HCT116 (cell line): ENCODE results near the gene ABHD16B. TPM values are rescaled to one million over a fixed set of nuclear protein-coding genes. Genes with fewer than 3 reads are reported as not detected.

Experiments used
- ATAC-seq: fragments of 200-7000 bp; cut with Tn5 transposase; 2 replicates; pipeline ENCODE4 v1.9.1; 2020; ENCODE audit warnings: mild to moderate bottlenecking, moderate library complexity
- BruUV-seq: library from RNA; stranded (reverse); fragments of 400-500 nt; replicated peaks from 2 replicates; lab custom pipeline; 2021; lab: Mats Ljungman, UMichigan
- CTCF ChIA-PET: fragments of 300-600 bp; sonication (Branson Sonifier 250); formaldehyde crosslinking; loops from one replicate; lab custom pipeline; 2021; ENCODE audit warnings: antibody characterized with exemption; lab: Charles Lee
- POLR2A ChIA-PET: fragments of 300-600, 350-600 bp; sonication (Branson Sonifier 250); formaldehyde crosslinking; loops from one replicate; lab custom pipeline; 2021; ENCODE audit warnings: antibody characterized with exemption; lab: Charles Lee
- RAD21 ChIA-PET, 2 experiments: fragments of 300-600 bp; sonication (Branson Sonifier 250); formaldehyde crosslinking; loops; one replicate each; lab custom pipeline; 2023; ENCODE audit warnings: low total read pairs in 2 of 2; ENCODE audit not compliant: uncharacterized antibody in 2 of 2, unreplicated experiment in 2 of 2, low non-redundant PET in 1 of 2; lab: Charles Lee
- DNase-seq: peaks from one replicate; pipeline ENCODE4 v3.0.0-alpha.2; 2010; ENCODE audit warnings: low read depth, low spot score
- H2AFZ ChIP-seq: fragments of 200-600 bp; shearing (Covaris generic), sonication (generic); 2 replicates; pipeline ENCODE4 v1.6.1; 2017; ENCODE audit warnings: low read depth, mixed run types, mixed read lengths, antibody characterized with exemption, low read length; ENCODE audit not compliant: poor library complexity, severe bottlenecking
- H3K27ac ChIP-seq: 2 replicates; pipeline ENCODE4 v1.5.1; 2012; ENCODE audit warnings: low read depth, low read length
- H3K27me3 ChIP-seq: fragments of 200-600 bp; sonication (generic); 2 replicates; pipeline ENCODE4 v1.6.1; 2016; ENCODE audit warnings: mixed run types, low read length, mixed read lengths; ENCODE audit not compliant: insufficient read depth
- H3K36me3 ChIP-seq, 2 experiments: fragments of 200-500 bp in 1 of 2; fragments of 200-600 bp in 1 of 2; sonication (Bioruptor generic) in 1 of 2; sonication (generic) in 1 of 2; 2 replicates each; pipeline versions ENCODE4 v1.5.1 to v1.6.1; 2014 to 2016; ENCODE audit warnings: low read length in 2 of 2, inconsistent platforms in 1 of 2, mixed read lengths in 1 of 2, mixed run types in 1 of 2; ENCODE audit not compliant: insufficient read depth in 2 of 2, control insufficient read depth in 1 of 2
- H3K4me1 ChIP-seq, 2 experiments: fragments of 200-600 bp in 1 of 2; sonication (generic) in 1 of 2; 2 replicates each; pipeline versions ENCODE4 v1.5.1 to v1.6.1; 2012 to 2017; ENCODE audit warnings: low read length in 2 of 2, inconsistent platforms in 1 of 2, mild to moderate bottlenecking in 1 of 2, mixed read lengths in 1 of 2, mixed run types in 1 of 2, moderate library complexity in 1 of 2; ENCODE audit not compliant: insufficient read depth in 2 of 2, control insufficient read depth in 1 of 2
- H3K4me2 ChIP-seq: fragments of 200-600 bp; sonication (generic); 2 replicates; pipeline ENCODE4 v1.6.1; 2017; ENCODE audit warnings: mixed run types, low read length, mixed read lengths
- H3K4me3 ChIP-seq, 2 experiments: fragments of 200-600 bp in 1 of 2; sonication (generic) in 1 of 2; replicated peaks in 1 of 2; 2 replicates each; pipeline ENCODE4 v1.5.1; 2011 to 2016; ENCODE audit warnings: low read length in 2 of 2, control low read depth in 1 of 2, low read depth in 1 of 2, mild to moderate bottlenecking in 1 of 2, mixed read lengths in 1 of 2, mixed run types in 1 of 2
- H3K79me2 ChIP-seq: fragments of 200-600 bp; sonication (generic); 2 replicates; pipeline ENCODE4 v1.6.1; 2017; ENCODE audit warnings: mild to moderate bottlenecking, mixed run types, low read length, moderate library complexity, mixed read lengths; ENCODE audit not compliant: insufficient read depth
- H3K9ac ChIP-seq: fragments of 200-600 bp; sonication (generic); 2 replicates; pipeline ENCODE4 v1.6.1; 2016; ENCODE audit warnings: low read length, mixed read lengths
- H3K9me2 ChIP-seq: fragments of 200-600 bp; sonication (generic), shearing (Covaris generic); 2 replicates; pipeline ENCODE4 v1.6.1; 2017; ENCODE audit warnings: mixed run types, mild to moderate bottlenecking, moderate library complexity; ENCODE audit not compliant: insufficient read depth
- H3K9me3 ChIP-seq, 2 experiments: fragments of 200-500 bp in 1 of 2; fragments of 200-600 bp in 1 of 2; sonication (Bioruptor generic) in 1 of 2; sonication (generic) in 1 of 2; 2 replicates each; pipeline ENCODE4 v1.6.1; 2014 to 2017; ENCODE audit warnings: low read length in 2 of 2, mixed read lengths in 2 of 2, inconsistent platforms in 1 of 2, low read depth in 1 of 2, mild to moderate bottlenecking in 1 of 2, mixed run types in 1 of 2, moderate library complexity in 1 of 2; ENCODE audit not compliant: control insufficient read depth in 1 of 2, insufficient read depth in 1 of 2
- H4K20me1 ChIP-seq: fragments of 200-600 bp; sonication (generic), shearing (Covaris generic); 2 replicates; pipeline ENCODE4 v1.6.1; 2017; ENCODE audit warnings: mixed run types, mild to moderate bottlenecking, moderate library complexity; ENCODE audit not compliant: insufficient read depth
- CEBPB ChIP-seq: IDR thresholded peaks from 2 replicates; pipeline ENCODE4 v1.6.1; 2012; ENCODE audit warnings: low read depth
- CTCF ChIP-seq, 3 experiments: fragments of 200-600 bp in 1 of 3; sonication (generic) in 1 of 3; IDR thresholded peaks in 2 of 3; conservative IDR thresholded peaks in 1 of 3; 2 replicates each; pipeline ENCODE4 v1.5.1; 2012 to 2017; ENCODE audit warnings: low read depth in 2 of 3, low read length in 2 of 3, antibody characterized with exemption in 1 of 3, borderline replicate concordance in 1 of 3, control low read depth in 1 of 3, mild to moderate bottlenecking in 1 of 3, mixed read lengths in 1 of 3, mixed run types in 1 of 3, moderate library complexity in 1 of 3; ENCODE audit not compliant: insufficient read depth in 1 of 3
- ELF1 ChIP-seq: IDR thresholded peaks from 2 replicates; pipeline ENCODE4 v1.6.1; 2012; ENCODE audit warnings: low read depth, borderline replicate concordance
- EZH2 ChIP-seq: fragments of 200-600 bp; sonication (generic); IDR thresholded peaks from 2 replicates; pipeline ENCODE4 v1.6.1; 2017; ENCODE audit warnings: antibody characterized with exemption, mixed run types
- EZH2phosphoT487 ChIP-seq: fragments of 200-600 bp; IDR thresholded peaks from 2 replicates; pipeline ENCODE4 v1.6.1; 2018; ENCODE audit warnings: antibody characterized with exemption, borderline replicate concordance
- JUND ChIP-seq: IDR thresholded peaks from 2 replicates; pipeline ENCODE4 v1.6.1; 2012
- POLR2A ChIP-seq: IDR thresholded peaks from 2 replicates; pipeline ENCODE4 v1.7.0; 2011; ENCODE audit warnings: borderline replicate concordance; ENCODE audit not compliant: insufficient read depth, insufficient read length; ENCODE audit errors: extremely low read depth
- POLR2AphosphoS5 ChIP-seq: IDR thresholded peaks from 2 replicates; pipeline ENCODE4 v1.6.1; 2011; ENCODE audit warnings: mild to moderate bottlenecking, low read depth, low read length, moderate library complexity
- REST ChIP-seq: IDR thresholded peaks from 2 replicates; pipeline ENCODE4 v1.6.1; 2012; ENCODE audit warnings: low read depth
- SP1 ChIP-seq: IDR thresholded peaks from 2 replicates; pipeline ENCODE4 v1.6.1; 2012; ENCODE audit warnings: low read depth
- ZFX ChIP-seq: fragments of 450-650 bp; IDR thresholded peaks from 2 replicates; pipeline ENCODE4 v1.6.1; 2017
- intact Hi-C: fragments of 100-400 bp; cut with micrococcal nuclease; formaldehyde crosslinking; loops from 2 replicates; pipeline ENCODE4 v1.10.0; 2022
- total RNA-seq: library from RNA; stranded (reverse); gene quantifications from one replicate; pipeline ENCODE4 v1.2.1, GENCODE V29; 2021; ENCODE audit not compliant: unreplicated experiment

The ABHD16B gene
- total RNA-seq, 1 experiment from 2014 or later, result not detected

- Histone ChIP-seq H3K4me1 (peaks cover 11 to 26% of the 10 kb centered on the region in 2 experiments), H3K9me2 (no peaks in the 10 kb centered on the region), H3K27ac (no peak overlapping the region), H2AFZ (no peak overlapping the region), H3K9ac (no peak overlapping the region), H3K27me3 (no peaks in the 10 kb centered on the region), H3K36me3 (peaks cover 0 to 11% of the 10 kb centered on the region in 2 experiments; a peak in 2 of 4 replicates), H3K9me3 (no peaks in the 10 kb centered on the region), H4K20me1 (no peaks in the 10 kb centered on the region), H3K4me2 (peak overlapping the region; percentile 27), H3K79me2 (peaks cover 6% of the 10 kb centered on the region), H3K4me3 (no peak overlapping the region)
- intact Hi-C loops, result no loop called here
- TF ChIP-seq EZH2phosphoT487 (no peak), REST (no peak), SP1 (no peak), ZFX (no peak), JUND (no peak), ELF1 (no peak), CEBPB (no peak), POLR2AphosphoS5 (no peak; the same call in none of the 2 replicates), EZH2 (no peak), CTCF (IDR thresholded peaks at IDR 0.05 in 2 of 3, conservative IDR thresholded peaks at IDR 0.05 in 1 of 3; ENCODE audit: borderline replicate concordance in 1 of 3, insufficient read depth in 1 of 3, low read depth in 2 of 3, low read length in 2 of 3) (0 out of 6 replicates have a peak, but pooled peaks of 1 of the 3 experiments have one; percentile 20), POLR2A (peak; percentile 45)
- RAD21 ChIA-PET, result no interaction called here
- ATAC-seq (peak; percentile 35), DNase-seq (no peak)
- POLR2A ChIA-PET, result no interaction called here
- CTCF ChIA-PET, result no interaction called here
- BruUV-seq, result no TSS peak
Measured at GRCh38 chr20:63858393-63859165, 2.7 kb upstream of the ABHD16B start.
